Astrocyte of the spinal cord (primary cell): Measurements from ENCODE around the gene AUH.
A peak's percentile ranks its signal among the peaks of the same experiment; 100 is the strongest.

Experiments used
- DNase-seq: peaks from one replicate; pipeline ENCODE4 v3.0.0; 2011; ENCODE audit warnings: low read depth, low spot score
- H3K4me3 ChIP-seq: 2 replicates; pipeline ENCODE4 v1.5.1; 2011; ENCODE audit warnings: low read depth, mild to moderate bottlenecking, low read length, moderate library complexity
- in situ Hi-C: cut with HindIII; loops from 2 replicates; pipeline ENCODE4 v1.10.0; 2017; ENCODE audit warnings: low sequenced_read_pairs
- TF ChIP-seq, protein P1 (sequence below): IDR thresholded peaks from 2 replicates; pipeline ENCODE4 v1.5.1; 2012; ENCODE audit warnings: low read depth, mild to moderate bottlenecking, low read length, inconsistent platforms

Gene AUH

DNA sequence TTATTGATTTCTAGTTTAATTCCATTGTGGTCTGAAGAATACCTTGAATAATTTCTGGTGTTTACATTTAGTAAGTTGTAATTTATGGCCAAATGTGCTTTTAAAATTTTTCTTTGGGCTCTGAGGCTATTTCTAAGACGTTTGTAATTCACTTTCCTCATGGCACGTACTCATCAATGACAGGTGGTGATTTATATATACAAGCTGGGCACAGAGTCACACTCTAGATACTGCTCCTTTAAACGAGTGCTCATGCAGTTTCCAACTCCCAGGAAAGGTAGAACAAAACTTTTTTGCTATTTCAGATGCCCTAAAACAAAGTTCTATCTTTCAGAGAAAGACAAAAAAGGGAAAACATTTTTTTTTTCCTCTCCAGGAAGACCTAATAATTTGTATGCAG is 146.9 kb downstream of the AUH start:
- no peak for DNase-seq
- TF ChIP-seq, protein P1, sequence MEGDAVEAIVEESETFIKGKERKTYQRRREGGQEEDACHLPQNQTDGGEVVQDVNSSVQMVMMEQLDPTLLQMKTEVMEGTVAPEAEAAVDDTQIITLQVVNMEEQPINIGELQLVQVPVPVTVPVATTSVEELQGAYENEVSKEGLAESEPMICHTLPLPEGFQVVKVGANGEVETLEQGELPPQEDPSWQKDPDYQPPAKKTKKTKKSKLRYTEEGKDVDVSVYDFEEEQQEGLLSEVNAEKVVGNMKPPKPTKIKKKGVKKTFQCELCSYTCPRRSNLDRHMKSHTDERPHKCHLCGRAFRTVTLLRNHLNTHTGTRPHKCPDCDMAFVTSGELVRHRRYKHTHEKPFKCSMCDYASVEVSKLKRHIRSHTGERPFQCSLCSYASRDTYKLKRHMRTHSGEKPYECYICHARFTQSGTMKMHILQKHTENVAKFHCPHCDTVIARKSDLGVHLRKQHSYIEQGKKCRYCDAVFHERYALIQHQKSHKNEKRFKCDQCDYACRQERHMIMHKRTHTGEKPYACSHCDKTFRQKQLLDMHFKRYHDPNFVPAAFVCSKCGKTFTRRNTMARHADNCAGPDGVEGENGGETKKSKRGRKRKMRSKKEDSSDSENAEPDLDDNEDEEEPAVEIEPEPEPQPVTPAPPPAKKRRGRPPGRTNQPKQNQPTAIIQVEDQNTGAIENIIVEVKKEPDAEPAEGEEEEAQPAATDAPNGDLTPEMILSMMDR, result no peak
- in situ Hi-C loops, result no loop called here
- H3K4me3 ChIP-seq, result no peak overlapping the region

DNA sequence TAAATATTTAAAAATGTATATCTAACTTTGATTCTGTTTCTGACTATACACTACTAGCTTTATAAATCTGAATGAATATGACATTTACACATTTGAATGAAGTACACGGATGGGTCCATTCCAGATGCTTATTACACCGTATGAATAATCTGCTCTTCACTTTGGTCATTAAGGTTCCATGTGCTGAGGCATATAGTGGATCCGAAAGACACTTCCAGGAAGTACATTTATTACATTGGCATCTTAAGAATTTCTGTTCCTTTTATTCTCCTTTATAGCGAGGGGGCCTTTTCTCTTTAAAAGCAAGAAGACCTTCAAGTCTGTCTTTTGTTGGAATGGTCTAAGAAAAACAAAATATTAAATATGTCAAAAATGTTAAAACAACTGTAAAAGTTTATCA is 147.6 kb downstream of the AUH start:
- TF ChIP-seq, protein P1, result no peak
- in situ Hi-C loops, result no loop called here
- peak; percentile 36 for DNase-seq
- no peak overlapping the region for H3K4me3 ChIP-seq

DNA sequence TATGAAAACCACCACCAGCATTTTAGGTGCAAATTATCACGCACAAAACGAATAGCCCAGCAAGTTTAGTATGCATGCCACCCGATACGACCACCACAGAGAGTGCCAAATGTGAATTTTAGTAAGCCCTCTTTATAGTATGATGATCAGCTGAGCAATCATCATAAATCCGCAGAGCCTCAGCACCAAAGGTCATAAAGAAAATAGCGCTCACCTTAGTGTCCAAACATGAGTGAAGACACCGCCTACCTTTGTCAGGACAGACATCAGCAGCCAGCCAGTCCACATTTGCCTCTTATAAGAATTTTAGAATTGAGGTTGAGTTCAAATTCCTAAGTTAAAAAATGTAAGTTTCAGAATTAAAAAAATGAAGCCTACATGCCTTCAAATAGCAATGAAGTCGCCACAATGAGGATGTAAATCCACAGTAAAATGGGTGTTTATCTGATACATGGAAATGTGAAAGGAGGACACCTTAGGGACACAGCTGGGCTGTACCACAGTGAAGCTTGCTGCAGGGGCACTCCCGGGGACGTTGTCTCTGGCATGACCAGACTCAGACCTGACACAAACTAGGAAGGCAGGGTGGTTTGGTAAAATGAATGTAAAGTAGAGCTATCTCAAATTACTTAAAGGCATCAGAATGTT is 149.0 kb downstream of the AUH start:
- H3K4me3 ChIP-seq, result no peak overlapping the region
- DNase-seq, result no peak
- in situ Hi-C loops, result no loop called here
- TF ChIP-seq, protein P1, result no peak

DNA sequence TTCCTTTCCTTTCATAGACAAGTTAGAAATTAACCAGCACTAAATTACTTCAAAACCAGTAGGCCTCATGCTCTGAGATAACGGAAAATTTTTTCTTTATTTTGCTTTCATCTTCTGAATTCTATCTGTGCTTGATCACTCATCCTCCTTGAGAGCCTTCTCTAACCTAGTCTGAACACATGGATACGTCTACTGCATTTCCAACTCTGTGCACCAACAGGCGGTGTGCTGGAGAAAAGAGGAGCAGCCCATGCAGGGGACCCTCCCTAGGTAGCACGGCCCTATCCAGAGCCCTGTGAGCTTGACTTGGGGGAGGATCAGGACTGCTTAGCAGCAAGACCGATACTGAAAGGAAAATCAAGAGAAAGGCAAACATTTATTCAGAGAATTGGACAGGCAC is 149.8 kb downstream of the AUH start:
- in situ Hi-C loops, result no loop called here
- DNase-seq, result no peak
- no peak overlapping the region for H3K4me3 ChIP-seq
- TF ChIP-seq, protein P1, result no peak

DNA sequence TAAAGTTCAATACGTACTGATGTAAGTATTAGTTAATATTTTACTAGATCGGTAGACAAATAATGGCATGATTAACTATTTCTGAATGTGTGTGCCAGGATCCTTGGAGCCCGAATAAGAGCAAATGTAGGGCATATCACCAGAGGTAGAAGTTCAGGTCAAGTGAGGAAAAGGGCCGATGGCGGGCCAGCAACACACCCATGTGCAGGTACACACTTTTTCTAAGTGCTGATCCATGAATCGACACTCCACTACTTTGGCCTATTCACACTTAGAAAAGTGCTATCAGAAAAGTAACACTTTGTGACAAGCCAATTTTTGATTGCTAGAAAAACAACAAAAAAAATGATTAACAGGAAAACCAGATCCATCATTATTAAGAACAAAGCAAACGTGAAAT is 150.3 kb downstream of the AUH start:
- no peak overlapping the region for H3K4me3 ChIP-seq
- in situ Hi-C loops, result no loop called here
- TF ChIP-seq, protein P1, result no peak
- no peak for DNase-seq

DNA sequence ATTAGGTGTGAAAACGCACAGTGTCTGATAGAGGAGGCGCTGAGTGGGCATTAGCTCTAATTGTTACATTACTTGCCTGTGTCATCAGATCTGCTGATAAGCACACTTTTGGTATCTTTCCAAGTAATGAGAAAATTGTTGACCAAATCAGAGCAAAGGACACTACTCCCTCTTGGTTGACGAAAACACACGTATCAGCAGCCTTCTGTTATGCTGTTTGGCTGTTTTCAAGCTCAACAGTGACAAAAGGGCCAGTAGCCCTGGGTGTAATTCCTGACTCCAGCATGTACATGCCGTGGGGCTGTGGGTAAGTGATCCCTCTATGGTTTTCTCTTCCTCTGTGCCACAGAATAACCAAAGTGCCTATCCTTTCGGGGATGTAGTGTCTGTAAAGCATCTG is 151.4 kb downstream of the AUH start:
- in situ Hi-C loops, result no loop called here
- no peak overlapping the region for H3K4me3 ChIP-seq
- TF ChIP-seq, protein P1, result no peak
- no peak for DNase-seq
